Body of pancreas (tissue), 4 donors: Measurements from ENCODE around the gene KIF19.

Source experiments
- POLR2A ChIP-seq, 3 donors: fragments of 450-650 bp; IDR thresholded peaks; one replicate each; pipeline ENCODE4 v1.6.1; 2016; ENCODE audit warnings: antibody characterized with exemption in 3 of 3, mild to moderate bottlenecking in 2 of 3
- TF ChIP-seq, protein P1 (sequence below), 7 experiments: fragments of 450-650 bp in 4 of 7; fragments of 200-600 bp in 3 of 7; sonication (generic) in 3 of 7; IDR thresholded peaks; one replicate each; pipeline ENCODE4 v1.5.1; 2016 to 2019; ENCODE audit warnings: antibody characterized with exemption in 7 of 7

DNA sequence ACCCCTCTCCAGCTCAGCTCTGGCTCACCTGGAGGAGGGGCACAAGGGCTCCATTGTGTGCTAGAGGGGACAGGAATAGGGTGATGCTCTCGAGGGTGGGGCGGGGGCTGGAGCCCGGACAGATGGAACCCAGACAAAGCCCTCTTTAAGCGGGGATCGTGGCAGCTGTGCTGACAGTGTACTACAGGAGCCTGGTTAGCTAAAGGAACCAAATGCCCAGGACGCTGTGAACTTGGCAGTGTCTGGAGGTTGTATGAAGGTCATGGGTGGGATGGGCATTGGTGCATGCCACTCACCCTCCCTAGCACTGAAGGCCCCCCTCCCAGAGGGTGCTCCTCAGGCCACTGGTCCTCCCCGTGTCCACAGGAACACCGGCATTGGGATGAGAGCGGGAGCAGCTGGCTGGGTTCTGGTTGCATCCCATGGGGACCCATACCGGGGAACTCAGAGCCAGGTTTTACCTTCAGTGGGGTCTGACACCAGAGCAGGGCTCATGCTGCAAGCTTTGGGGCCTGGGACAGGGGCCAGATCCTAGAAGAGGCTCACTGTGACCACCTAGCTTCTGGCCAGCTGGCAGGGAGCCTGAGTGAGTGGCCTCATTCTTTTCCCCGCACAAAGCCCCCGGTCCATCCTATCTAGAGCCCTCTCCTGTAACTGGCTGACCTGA, 11.9 kb downstream of the KIF19 start:
- TF ChIP-seq, protein P1, sequence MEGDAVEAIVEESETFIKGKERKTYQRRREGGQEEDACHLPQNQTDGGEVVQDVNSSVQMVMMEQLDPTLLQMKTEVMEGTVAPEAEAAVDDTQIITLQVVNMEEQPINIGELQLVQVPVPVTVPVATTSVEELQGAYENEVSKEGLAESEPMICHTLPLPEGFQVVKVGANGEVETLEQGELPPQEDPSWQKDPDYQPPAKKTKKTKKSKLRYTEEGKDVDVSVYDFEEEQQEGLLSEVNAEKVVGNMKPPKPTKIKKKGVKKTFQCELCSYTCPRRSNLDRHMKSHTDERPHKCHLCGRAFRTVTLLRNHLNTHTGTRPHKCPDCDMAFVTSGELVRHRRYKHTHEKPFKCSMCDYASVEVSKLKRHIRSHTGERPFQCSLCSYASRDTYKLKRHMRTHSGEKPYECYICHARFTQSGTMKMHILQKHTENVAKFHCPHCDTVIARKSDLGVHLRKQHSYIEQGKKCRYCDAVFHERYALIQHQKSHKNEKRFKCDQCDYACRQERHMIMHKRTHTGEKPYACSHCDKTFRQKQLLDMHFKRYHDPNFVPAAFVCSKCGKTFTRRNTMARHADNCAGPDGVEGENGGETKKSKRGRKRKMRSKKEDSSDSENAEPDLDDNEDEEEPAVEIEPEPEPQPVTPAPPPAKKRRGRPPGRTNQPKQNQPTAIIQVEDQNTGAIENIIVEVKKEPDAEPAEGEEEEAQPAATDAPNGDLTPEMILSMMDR (IDR thresholded peaks at IDR 0.05): no peak
- TF ChIP-seq POLR2A (IDR thresholded peaks at IDR 0.05): no peak
